GM12875 (cell line): ENCODE data around the gene SLC6A19.

ENCODE experiments used
- H3K4me3 ChIP-seq: one replicate; pipeline ENCODE4 v1.5.1; 2011; ENCODE audit warnings: low read depth, low read length, control low read depth
- CTCF ChIP-seq: IDR thresholded peaks from 2 replicates; pipeline ENCODE4 v1.5.1; 2011; ENCODE audit warnings: low read depth, mild to moderate bottlenecking, control low read depth, inconsistent platforms, low read length, moderate library complexity, borderline replicate concordance; ENCODE audit not compliant: insufficient read depth

The SLC6A19 gene

GRCh38 chr5:1245905-1246576, 44.6 kb downstream of the SLC6A19 start:
- no peak for TF ChIP-seq CTCF
- H3K4me3 ChIP-seq = no peak overlapping the region

DNA sequence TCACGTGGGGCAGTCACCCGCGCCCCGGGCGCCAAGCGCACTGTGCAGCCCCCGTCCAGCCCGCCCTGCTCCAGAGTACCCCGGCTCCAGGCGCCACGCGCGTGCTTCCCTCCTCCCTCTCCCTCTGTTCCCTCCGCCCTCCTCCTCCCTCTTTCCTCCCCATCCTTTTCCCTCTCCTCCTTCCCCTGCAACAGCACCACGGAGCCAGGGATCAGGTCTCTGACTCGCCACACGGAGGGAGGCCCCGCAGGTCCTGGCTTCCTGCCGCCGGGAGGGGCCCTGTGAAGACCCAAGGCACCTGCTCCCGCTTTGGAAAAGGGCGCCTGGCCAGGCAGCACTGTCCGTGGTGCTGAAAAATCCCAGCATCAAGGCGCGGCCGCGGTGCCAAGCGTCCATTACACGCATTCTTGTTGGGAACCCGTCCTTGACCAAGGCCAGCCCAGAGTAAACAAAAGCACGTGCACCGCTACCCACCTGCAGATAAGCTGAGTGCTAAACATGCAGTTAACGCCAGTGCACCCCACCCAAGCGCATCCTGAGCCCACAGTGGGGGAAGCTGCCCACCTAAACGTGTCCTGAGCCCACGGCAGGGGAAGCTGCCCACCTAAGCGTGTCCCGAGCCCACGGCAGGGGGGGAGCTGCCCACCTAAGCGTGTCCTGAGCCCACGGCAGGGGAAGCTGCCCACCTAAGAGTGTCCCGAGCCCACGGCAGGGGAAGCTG, 45.5 kb downstream of the SLC6A19 start:
- TF ChIP-seq CTCF = no peak
- H3K4me3 ChIP-seq = no peak overlapping the region

GRCh38 chr5:1247811-1248210, 46.4 kb downstream of the SLC6A19 start:
- TF ChIP-seq CTCF = no peak
- no peak overlapping the region for H3K4me3 ChIP-seq

GRCh38 chr5:1249366-1250280, 48.2 kb downstream of the SLC6A19 start:
- H3K4me3 ChIP-seq = no peak overlapping the region
- no peak for TF ChIP-seq CTCF

DNA sequence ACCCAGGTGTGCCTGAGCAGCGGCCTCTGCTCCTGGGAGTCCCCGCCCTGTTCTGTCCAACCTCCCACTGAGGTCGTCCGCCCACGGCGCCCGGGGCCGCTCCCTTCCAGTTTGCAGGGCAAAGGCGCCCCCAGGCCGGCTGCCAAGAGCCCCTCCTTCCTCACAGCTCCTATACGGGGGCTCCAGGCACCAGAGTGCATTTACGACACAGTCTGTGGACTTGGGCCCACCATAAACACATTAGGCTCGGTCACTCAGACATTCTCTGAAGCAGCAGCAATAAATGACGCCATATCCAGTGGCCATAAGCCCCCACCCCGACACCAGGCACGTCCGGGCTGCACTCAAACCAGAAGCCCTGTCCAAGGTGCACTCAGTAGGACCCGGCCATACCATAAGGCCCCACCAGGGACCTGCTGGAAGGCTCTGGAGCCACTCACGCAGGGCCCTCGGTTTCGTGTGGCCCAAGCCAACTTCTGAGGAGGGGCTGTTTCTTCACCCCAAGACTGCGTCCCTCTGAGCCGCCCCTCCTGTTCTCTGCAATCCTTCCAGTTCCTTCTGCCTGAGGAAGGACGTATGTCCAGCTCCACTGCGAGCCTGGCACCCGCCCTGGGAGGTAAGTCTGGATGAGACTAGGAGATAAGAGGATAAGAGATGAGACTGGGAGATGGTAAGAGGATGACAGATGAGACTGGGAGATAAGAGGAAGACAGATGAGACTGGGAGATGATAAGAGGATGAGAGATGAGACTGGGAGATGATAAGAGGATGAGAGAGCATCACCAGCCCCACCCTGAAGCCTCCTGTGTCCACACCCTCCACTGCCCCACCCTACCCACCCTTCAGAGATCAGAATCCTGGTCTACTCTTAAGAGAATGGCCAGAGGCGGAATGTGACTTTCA, 50.5 kb downstream of the SLC6A19 start:
- TF ChIP-seq CTCF = no peak
- H3K4me3 ChIP-seq = no peak overlapping the region

DNA sequence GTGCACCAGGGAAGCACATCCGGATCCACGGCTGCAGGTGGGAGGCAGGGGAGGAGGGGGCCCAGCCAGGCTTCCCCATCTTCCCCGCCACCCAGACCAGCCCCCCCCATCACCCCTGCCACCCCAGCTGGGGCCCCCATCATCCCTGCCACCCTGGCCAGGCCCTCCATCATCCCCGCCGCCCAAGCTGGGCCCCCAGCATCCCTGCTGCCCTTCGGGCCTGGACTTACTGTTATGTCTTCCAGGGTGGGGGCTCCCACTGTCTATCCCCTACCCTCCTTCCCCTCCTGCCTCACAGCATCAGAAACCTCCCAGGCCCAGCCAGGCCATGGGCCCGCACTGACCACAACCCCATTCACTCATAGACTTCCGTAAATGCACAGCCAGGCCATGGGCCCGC, 51.3 kb downstream of the SLC6A19 start:
- no peak overlapping the region for H3K4me3 ChIP-seq
- no peak for TF ChIP-seq CTCF
